Esophagus squamous epithelium (tissue), 5 donors: ENCODE measurements around the gene KANK4. TPM values are rescaled to one million over a fixed set of nuclear protein-coding genes. Genes with fewer than 3 reads are reported as not detected.

Experiments used
- DNase-seq: peaks from one replicate; lab custom pipeline; 2025; lab: John Stamatoyannopoulos, UW
- H3K27ac ChIP-seq, 4 donors: fragments of 200-600 bp; sonication (generic); one replicate each; pipeline ENCODE4 v1.5.1; 2016 to 2019; ENCODE audit warnings: mild to moderate bottlenecking in 1 of 4
- H3K27me3 ChIP-seq, 4 donors: fragments of 200-600 bp; sonication (generic); 1 replicate in 3 of 4; 2 replicates in 1 of 4; pipeline versions ENCODE4 v1.5.1 to v1.6.0; 2017 to 2021; ENCODE audit warnings: antibody characterized with exemption in 1 of 4
- H3K36me3 ChIP-seq, 3 donors: fragments of 200-600 bp; sonication (generic); one replicate each; pipeline ENCODE4 v1.5.1; 2016 to 2019
- H3K4me1 ChIP-seq, 3 donors: fragments of 200-600 bp; sonication (generic); one replicate each; pipeline ENCODE4 v1.5.1; 2017 to 2019
- H3K4me3 ChIP-seq, 4 donors: fragments of 200-600 bp; sonication (generic); 1 replicate in 3 of 4; 2 replicates in 1 of 4; pipeline ENCODE4 v1.5.1; 2016 to 2019; ENCODE audit warnings: mild to moderate bottlenecking in 2 of 4, moderate library complexity in 1 of 4
- H3K9me3 ChIP-seq, 3 donors: fragments of 200-600 bp; sonication (generic); one replicate each; pipeline ENCODE4 v1.5.1; 2016 to 2019
- POLR2A ChIP-seq, 4 donors: fragments of 450-650 bp; IDR thresholded peaks; one replicate each; pipeline ENCODE4 v1.6.1; 2017; ENCODE audit warnings: antibody characterized with exemption in 4 of 4, mild to moderate bottlenecking in 4 of 4, moderate library complexity in 3 of 4
- WGBS, 2 donors: methylation state at CpG; one replicate each; pipeline ENCODE4 v1.1.5; 2018; 5-methylcytosine and 5-hydroxymethylcytosine counted together
- intact Hi-C: fragments of 100-400 bp; cut with DNase I; formaldehyde crosslinking; loops from one replicate; pipeline ENCODE4 v1.15.0; 2022
- total RNA-seq, 4 donors: library from RNA; depleted of rRNA; stranded (reverse); fragments of >200 nt; gene quantifications; one replicate each; pipeline ENCODE4 v1.1.0, GENCODE V29; 2016
- TF ChIP-seq, protein P1 (sequence below), 6 experiments: fragments of 450-650 bp in 4 of 6; fragments of 200-600 bp in 2 of 6; sonication (generic) in 2 of 6; IDR thresholded peaks; one replicate each; pipeline ENCODE4 v1.5.1; 2016 to 2019; ENCODE audit warnings: antibody characterized with exemption in 6 of 6, mild to moderate bottlenecking in 4 of 6, moderate library complexity in 4 of 6
- donor health status: DM: yes; HTN: yes; CAD: no.

Gene KANK4
- total RNA-seq, 4 donors from 2014 or later, result 0.19 TPM; not detected in 3

DNA sequence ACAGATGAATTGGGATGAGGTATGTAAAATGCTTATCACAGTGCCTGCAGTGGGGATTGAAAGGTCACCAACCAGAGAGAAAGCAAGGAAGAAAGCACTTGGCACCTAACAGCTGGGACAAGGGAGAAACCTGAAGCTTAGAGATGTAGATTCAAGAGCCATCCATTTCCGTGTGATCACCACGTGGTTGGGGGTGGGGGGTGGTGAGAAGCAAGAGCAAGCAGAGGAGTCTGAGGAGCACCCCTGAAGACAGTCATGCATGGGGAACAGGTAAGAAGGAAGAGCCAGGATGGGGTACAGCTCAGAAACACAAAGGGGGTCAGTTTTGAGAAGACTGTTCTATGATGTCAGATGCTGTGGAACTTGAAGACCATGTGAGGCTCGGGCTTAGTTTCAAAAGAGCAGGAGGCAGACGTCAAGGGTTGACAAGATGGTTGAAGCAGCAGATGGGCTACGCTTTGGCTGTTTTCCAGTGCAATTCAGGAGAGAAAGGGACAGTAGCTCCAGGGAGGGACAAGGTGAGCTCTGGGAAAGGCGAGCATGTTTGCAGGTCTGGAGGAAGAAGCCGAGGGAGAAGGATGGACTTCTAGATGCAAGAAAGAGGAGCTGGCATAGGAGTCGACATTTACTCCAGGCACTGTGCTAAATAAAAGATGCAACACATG lies 17.4 kb downstream of the KANK4 start:
- Histone ChIP-seq H3K27ac (no peak overlapping the region), H3K4me3 (no peak overlapping the region), H3K4me1 (peaks cover 0 to 7% (median 0%) of the 10 kb centered on the region in 3 donors), H3K9me3 (no peaks in the 10 kb centered on the region), H3K27me3 (peaks cover 0 to 21% (median 2%) of the 10 kb centered on the region in 4 donors), H3K36me3 (no peaks in the 10 kb centered on the region)
- intact Hi-C loops, result no loop called here
- no peak for DNase-seq
- TF ChIP-seq, protein P1, sequence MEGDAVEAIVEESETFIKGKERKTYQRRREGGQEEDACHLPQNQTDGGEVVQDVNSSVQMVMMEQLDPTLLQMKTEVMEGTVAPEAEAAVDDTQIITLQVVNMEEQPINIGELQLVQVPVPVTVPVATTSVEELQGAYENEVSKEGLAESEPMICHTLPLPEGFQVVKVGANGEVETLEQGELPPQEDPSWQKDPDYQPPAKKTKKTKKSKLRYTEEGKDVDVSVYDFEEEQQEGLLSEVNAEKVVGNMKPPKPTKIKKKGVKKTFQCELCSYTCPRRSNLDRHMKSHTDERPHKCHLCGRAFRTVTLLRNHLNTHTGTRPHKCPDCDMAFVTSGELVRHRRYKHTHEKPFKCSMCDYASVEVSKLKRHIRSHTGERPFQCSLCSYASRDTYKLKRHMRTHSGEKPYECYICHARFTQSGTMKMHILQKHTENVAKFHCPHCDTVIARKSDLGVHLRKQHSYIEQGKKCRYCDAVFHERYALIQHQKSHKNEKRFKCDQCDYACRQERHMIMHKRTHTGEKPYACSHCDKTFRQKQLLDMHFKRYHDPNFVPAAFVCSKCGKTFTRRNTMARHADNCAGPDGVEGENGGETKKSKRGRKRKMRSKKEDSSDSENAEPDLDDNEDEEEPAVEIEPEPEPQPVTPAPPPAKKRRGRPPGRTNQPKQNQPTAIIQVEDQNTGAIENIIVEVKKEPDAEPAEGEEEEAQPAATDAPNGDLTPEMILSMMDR (IDR thresholded peaks at IDR 0.05), result no peak
- 63 to 71% methylated on average over 8 of the region's 8 CpGs for WGBS, 2 donors

DNA sequence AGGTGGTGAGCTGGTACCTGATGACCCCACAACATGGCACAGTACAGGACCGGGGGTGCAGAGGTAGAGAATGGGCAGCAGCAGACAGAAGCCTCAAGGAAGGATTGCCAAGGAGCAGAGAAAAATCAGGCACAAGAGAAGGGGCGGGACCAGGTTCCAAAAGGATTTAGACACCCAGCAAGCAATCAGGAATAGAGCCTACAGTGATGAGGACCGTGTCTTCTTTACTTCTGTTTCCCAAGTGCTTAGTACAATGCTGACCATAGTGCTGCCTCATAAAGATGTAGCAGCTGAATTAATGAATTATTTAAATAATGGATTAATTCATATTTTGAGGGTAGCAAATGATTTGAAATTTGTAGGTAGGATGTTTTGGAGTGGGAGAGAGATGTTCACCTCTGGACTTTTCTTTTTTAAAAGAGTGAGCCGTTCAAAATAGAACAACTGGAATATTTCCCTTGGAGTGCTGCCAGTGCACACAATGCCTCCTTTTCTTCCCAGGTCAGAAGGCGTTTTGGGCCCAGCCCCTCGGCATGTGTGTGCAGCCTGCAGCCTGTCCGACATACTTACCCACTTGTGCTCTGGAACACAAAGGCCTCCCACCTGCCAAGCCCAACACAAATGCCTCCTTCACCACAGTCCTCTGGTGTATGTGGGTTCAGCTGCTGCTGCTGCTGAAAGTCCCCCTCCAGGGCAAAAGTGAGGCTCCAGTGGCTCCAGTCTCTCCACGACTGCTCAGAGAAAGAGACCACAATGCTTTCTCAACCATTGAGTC lies 19.6 kb downstream of the KANK4 start:
- peaks cover 0 to 14% (median 0%) of the 10 kb centered on the region in 3 donors for H3K4me1 ChIP-seq
- no peak overlapping the region for H3K4me3 ChIP-seq
- peaks cover 0 to 21% (median 0%) of the 10 kb centered on the region in 4 donors for H3K27me3 ChIP-seq
- H3K27ac ChIP-seq, result no peak overlapping the region
- no peak for DNase-seq
- 40 to 41% methylated on average over 7 to 8 of the region's 8 CpGs for WGBS, 2 donors
- TF ChIP-seq, protein P1 (IDR thresholded peaks at IDR 0.05), result no peak
- TF ChIP-seq POLR2A (IDR thresholded peaks at IDR 0.05), result no peak
- no peaks in the 10 kb centered on the region for H3K36me3 ChIP-seq
- no peaks in the 10 kb centered on the region for H3K9me3 ChIP-seq
- intact Hi-C loops, result no loop called here

DNA sequence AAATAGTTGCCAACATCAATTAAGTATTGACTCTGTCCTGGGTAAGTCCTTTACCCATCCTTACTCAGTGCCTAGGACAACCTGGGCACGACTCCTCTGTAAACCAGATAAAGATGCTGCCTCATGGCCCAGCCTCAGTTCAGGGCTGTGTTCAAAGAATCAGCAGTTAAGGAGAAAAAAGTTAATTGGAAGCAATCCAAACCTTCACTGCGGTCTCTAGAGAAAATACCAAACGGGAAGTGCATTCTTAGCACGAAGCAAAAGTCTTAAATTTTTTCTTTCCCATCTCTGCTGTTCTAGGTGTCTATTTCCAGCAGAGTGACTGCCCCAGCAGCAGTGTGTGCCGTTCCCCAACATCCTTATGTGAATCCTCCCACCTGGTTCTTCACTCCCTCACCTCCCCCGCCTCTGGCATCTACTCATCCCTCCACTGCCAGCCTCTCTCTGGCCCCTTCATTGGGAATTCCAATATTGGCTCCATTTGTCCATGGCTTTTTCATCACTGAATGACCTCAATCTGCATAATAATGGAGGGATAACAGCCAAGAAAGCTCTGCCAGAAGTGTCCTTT lies 23.2 kb downstream of the KANK4 start:
- peaks cover 0 to 26% (median 0%) of the 10 kb centered on the region in 4 donors for H3K27me3 ChIP-seq
- H3K9me3 ChIP-seq, result no peaks in the 10 kb centered on the region
- intact Hi-C loops, result no loop called here
- no peak for DNase-seq
- 23 to 38% methylated on average over 6 of the region's 6 CpGs for WGBS, 2 donors
- TF ChIP-seq POLR2A (IDR thresholded peaks at IDR 0.05), result no peak
- TF ChIP-seq, protein P1 (IDR thresholded peaks at IDR 0.05), result no peak
- H3K27ac ChIP-seq, result no peak overlapping the region
- H3K36me3 ChIP-seq, result no peaks in the 10 kb centered on the region
- no peak overlapping the region for H3K4me3 ChIP-seq
- H3K4me1 ChIP-seq, result peaks cover 0 to 14% (median 0%) of the 10 kb centered on the region in 3 donors

DNA sequence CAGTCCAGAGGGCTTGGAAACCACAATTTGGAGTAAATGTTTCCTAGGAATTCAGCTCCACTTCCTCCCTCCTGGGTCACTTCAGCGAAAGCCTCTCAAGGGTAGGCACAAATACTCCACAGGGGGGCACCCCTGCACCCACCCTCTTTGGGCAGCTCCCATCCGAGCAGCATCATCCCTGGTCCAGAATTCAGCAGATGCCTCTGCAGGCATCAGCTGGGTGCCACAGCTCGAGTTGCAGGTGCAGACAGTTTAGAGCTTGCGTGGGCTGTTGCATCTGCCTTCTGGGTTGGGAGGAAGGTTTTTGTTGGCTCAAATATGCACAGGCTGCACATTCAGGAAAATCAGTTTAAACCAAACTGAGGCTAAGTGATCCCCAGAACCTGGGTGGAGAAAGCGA lies 25.0 kb downstream of the KANK4 start:
- Histone ChIP-seq H3K27me3 (peaks cover 0 to 26% (median 0%) of the 10 kb centered on the region in 4 donors), H3K36me3 (no peaks in the 10 kb centered on the region), H3K9me3 (no peaks in the 10 kb centered on the region), H3K4me1 (peaks cover 0 to 8% (median 0%) of the 10 kb centered on the region in 3 donors), H3K4me3 (no peak overlapping the region), H3K27ac (no peak overlapping the region)
- intact Hi-C loops, result no loop called here
- DNase-seq, result no peak
- 41 to 83% methylated on average over 3 to 4 of the region's 5 CpGs for WGBS, 2 donors
- TF ChIP-seq, protein P1 (IDR thresholded peaks at IDR 0.05), result peak in 1 of 6 experiments; percentile 13
- no peak for TF ChIP-seq POLR2A (IDR thresholded peaks at IDR 0.05)

DNA sequence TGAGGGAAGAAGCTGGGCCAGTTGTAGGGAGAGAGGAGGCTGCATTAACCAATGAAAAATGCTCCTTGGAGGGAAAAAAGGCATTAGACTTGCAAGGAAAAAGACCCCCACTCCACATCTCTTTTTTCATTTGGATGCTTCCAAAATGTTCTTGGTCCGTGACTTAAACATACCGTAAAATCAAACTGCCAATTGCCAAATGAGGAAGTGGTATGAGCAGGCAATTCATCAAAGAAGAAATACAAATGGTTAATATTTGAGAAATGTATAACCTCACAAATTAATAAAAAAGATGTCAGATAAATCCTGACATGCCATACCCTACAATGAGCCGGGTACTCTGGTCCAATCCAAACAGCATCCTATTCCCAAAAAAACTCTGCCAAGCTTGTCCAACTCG lies 30.6 kb downstream of the KANK4 start:
- no peak for TF ChIP-seq POLR2A (IDR thresholded peaks at IDR 0.05)
- TF ChIP-seq, protein P1 (IDR thresholded peaks at IDR 0.05), result no peak
- intact Hi-C loops, result no loop called here
- no peak for DNase-seq
- Histone ChIP-seq H3K27me3 (peaks cover 0 to 74% (median 0%) of the 10 kb centered on the region in 4 donors), H3K36me3 (no peaks in the 10 kb centered on the region), H3K27ac (no peak overlapping the region), H3K9me3 (no peaks in the 10 kb centered on the region), H3K4me1 (peaks cover 0 to 21% (median 5%) of the 10 kb centered on the region in 3 donors), H3K4me3 (no peak overlapping the region)
- WGBS, 2 donors, result 74 to 80% methylated on average over 4 of the region's 4 CpGs
